ENCODE measurements around the gene SLC25A45.

DNA sequence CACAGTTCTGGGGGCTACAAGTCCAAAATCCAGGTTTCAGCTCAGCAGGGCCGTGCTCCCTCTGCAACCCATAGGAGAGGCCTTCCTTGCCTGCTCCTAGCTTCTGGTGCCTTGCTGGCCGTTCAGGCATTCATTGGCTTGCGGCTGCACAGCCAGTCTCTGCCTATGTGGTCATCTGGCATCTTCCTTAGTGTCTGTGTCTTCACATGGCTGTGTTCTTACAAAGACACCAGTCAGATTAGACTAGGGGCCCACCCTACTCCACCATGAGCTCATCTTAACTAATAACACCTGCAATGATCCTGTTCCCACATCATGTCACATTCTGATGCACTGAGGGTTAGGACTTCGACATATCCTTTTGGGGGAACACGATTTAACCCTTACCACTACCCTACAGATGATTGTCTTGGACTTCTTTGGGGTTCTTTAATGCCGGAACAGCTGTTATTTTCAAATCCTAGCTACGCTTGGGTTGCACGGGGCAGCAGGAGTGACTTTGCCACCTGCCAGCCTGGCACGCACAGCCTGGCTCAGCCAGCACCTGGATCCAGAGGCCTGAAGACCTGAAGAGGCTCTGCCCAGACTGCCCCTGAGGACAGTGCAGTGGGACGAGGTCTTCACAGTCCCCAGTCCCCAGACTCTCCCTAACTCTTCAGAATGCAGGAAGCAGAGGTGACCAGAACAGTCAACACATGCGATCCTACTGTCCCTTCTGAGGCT lies 32.5 kb upstream of the SLC25A45 start:
- TF ChIP-seq POLR2AphosphoS5 (IDR thresholded peaks at IDR 0.05) (no peak), POLR2A (IDR thresholded peaks at IDR 0.05; ENCODE audit: low read depth) (no peak)
- TF ChIP-seq, protein P1, sequence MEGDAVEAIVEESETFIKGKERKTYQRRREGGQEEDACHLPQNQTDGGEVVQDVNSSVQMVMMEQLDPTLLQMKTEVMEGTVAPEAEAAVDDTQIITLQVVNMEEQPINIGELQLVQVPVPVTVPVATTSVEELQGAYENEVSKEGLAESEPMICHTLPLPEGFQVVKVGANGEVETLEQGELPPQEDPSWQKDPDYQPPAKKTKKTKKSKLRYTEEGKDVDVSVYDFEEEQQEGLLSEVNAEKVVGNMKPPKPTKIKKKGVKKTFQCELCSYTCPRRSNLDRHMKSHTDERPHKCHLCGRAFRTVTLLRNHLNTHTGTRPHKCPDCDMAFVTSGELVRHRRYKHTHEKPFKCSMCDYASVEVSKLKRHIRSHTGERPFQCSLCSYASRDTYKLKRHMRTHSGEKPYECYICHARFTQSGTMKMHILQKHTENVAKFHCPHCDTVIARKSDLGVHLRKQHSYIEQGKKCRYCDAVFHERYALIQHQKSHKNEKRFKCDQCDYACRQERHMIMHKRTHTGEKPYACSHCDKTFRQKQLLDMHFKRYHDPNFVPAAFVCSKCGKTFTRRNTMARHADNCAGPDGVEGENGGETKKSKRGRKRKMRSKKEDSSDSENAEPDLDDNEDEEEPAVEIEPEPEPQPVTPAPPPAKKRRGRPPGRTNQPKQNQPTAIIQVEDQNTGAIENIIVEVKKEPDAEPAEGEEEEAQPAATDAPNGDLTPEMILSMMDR (IDR thresholded peaks at IDR 0.05): no peak
